ENCODE measurements around the gene KPNB1.

DNA sequence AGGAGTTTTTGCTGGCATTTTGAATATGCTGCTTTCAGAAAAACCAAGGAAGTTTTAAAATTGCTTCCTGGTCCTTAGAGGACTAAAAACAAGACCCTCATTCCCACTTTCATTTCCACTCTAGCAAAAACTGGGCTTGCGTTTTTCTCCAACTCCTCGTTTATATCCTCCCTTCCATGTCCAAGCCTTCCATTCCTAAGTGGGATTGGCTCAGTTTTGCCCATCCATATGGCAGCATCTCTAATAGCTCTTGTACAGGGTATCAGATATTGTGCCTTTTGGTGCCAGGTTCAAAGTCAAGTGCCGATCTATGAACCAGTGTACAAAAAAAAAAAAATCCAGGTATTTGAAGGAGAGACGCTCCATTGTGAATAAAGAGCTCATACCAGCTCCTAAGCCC, 34.3 kb downstream of the KPNB1 start:
- TF ChIP-seq POLR2AphosphoS5 (IDR thresholded peaks at IDR 0.05) = no peak
- no peak for TF ChIP-seq EP300 (IDR thresholded peaks at IDR 0.05)
